Measurements from ENCODE around the gene ADAMTS3.

ADAMTS3 gene

GRCh38 chr4:72351521-72351920 is 217.5 kb downstream of the ADAMTS3 start:
- no peaks in the 10 kb centered on the region for H3K36me3 ChIP-seq (ENCODE audit: insufficient read depth)
- no peak for TF ChIP-seq CTCF (conservative IDR thresholded peaks at IDR 0.05; ENCODE audit: low read depth, low read length)
- no peaks in the 10 kb centered on the region for H3K4me1 ChIP-seq (ENCODE audit: low read depth, poor library complexity, severe bottlenecking)
- no peak overlapping the region for H3K27ac ChIP-seq
- H3K27me3 ChIP-seq (ENCODE audit: insufficient read depth, low read depth): no peaks in the 10 kb centered on the region
- no peaks in the 10 kb centered on the region for H3K79me2 ChIP-seq (ENCODE audit: insufficient read depth, low read depth)
- H2AFZ ChIP-seq (ENCODE audit: low read depth): no peak overlapping the region
- no peak overlapping the region for H3K4me3 ChIP-seq (IDR thresholded peaks at IDR 0.05; ENCODE audit: insufficient read depth, low read depth, low read length)
- H4K20me1 ChIP-seq (ENCODE audit: insufficient read depth): no peaks in the 10 kb centered on the region
- no peak overlapping the region for H3K4me2 ChIP-seq
- no peak overlapping the region for H3K9ac ChIP-seq

GRCh38 chr4:72348701-72349100 is 220.3 kb downstream of the ADAMTS3 start:
- Histone ChIP-seq H3K27me3 (ENCODE audit: insufficient read depth, low read depth) (no peaks in the 10 kb centered on the region), H3K27ac (no peak overlapping the region), H3K9ac (no peak overlapping the region), H3K4me2 (no peak overlapping the region), H3K4me1 (ENCODE audit: low read depth, poor library complexity, severe bottlenecking) (no peaks in the 10 kb centered on the region), H3K79me2 (ENCODE audit: insufficient read depth, low read depth) (no peaks in the 10 kb centered on the region), H4K20me1 (ENCODE audit: insufficient read depth) (no peaks in the 10 kb centered on the region), H2AFZ (ENCODE audit: low read depth) (no peak overlapping the region), H3K4me3 (IDR thresholded peaks at IDR 0.05; ENCODE audit: insufficient read depth, low read depth, low read length) (no peak overlapping the region), H3K36me3 (ENCODE audit: insufficient read depth) (no peaks in the 10 kb centered on the region)
- no peak for TF ChIP-seq CTCF (conservative IDR thresholded peaks at IDR 0.05; ENCODE audit: low read depth, low read length)

- H3K27ac ChIP-seq: no peak overlapping the region
- no peaks in the 10 kb centered on the region for H3K79me2 ChIP-seq (ENCODE audit: insufficient read depth, low read depth)
- no peak overlapping the region for H3K9ac ChIP-seq
- no peaks in the 10 kb centered on the region for H3K4me1 ChIP-seq (ENCODE audit: low read depth, poor library complexity, severe bottlenecking)
- no peak overlapping the region for H3K4me3 ChIP-seq (IDR thresholded peaks at IDR 0.05; ENCODE audit: insufficient read depth, low read depth, low read length)
- H3K36me3 ChIP-seq (ENCODE audit: insufficient read depth): no peaks in the 10 kb centered on the region
- no peaks in the 10 kb centered on the region for H3K27me3 ChIP-seq (ENCODE audit: insufficient read depth, low read depth)
- H4K20me1 ChIP-seq (ENCODE audit: insufficient read depth): no peaks in the 10 kb centered on the region
- no peak for TF ChIP-seq CTCF (conservative IDR thresholded peaks at IDR 0.05; ENCODE audit: low read depth, low read length)
- H3K4me2 ChIP-seq: no peak overlapping the region
- H2AFZ ChIP-seq (ENCODE audit: low read depth): no peak overlapping the region
Observed at GRCh38 chr4:72344418-72344817, 224.6 kb downstream of the ADAMTS3 start.

- H3K27me3 ChIP-seq (ENCODE audit: insufficient read depth, low read depth): no peaks in the 10 kb centered on the region
- H4K20me1 ChIP-seq (ENCODE audit: insufficient read depth): no peaks in the 10 kb centered on the region
- no peak overlapping the region for H3K9ac ChIP-seq
- no peak for TF ChIP-seq CTCF (conservative IDR thresholded peaks at IDR 0.05; ENCODE audit: low read depth, low read length)
- H3K4me2 ChIP-seq: no peak overlapping the region
- H3K4me3 ChIP-seq (IDR thresholded peaks at IDR 0.05; ENCODE audit: insufficient read depth, low read depth, low read length): no peak overlapping the region
- no peaks in the 10 kb centered on the region for H3K36me3 ChIP-seq (ENCODE audit: insufficient read depth)
- no peak overlapping the region for H2AFZ ChIP-seq (ENCODE audit: low read depth)
- no peaks in the 10 kb centered on the region for H3K79me2 ChIP-seq (ENCODE audit: insufficient read depth, low read depth)
- H3K27ac ChIP-seq: no peak overlapping the region
- H3K4me1 ChIP-seq (ENCODE audit: low read depth, poor library complexity, severe bottlenecking): no peaks in the 10 kb centered on the region
Observed at GRCh38 chr4:72341432-72341820, 227.6 kb downstream of the ADAMTS3 start.
